ENCODE data around the gene SLC25A23. TPM values are rescaled to one million over a fixed set of nuclear protein-coding genes. Genes with fewer than 3 reads are reported as not detected.

SLC25A23 gene
- polyA plus RNA-seq, 1 of the 3 experiments (the other 2 are of a cell fraction), result 10.9 TPM

- ChIA-PET POLR2A (no interaction called here), CTCF (interaction anchor here (0.6 kb wide), 1 partner anchor 36 kb away, joined by 3 read pairs; no protein-coding TSS in a partner anchor)
- H3K27me3 ChIP-seq (ENCODE audit: insufficient read depth), result no peaks in the 10 kb centered on the region
- no peak overlapping the region for H3K4me2 ChIP-seq
- H3K9me3 ChIP-seq, result no peaks in the 10 kb centered on the region
- H3K36me3 ChIP-seq (replicated peaks in 1 of 2; ENCODE audit: control insufficient read depth in 1 of 2, insufficient read depth in 2 of 2, low read length in 1 of 2), result peaks cover 3 to 5% of the 10 kb centered on the region in 2 experiments
- no peak overlapping the region for H2AFZ ChIP-seq (ENCODE audit: low read depth)
- WGBS (ENCODE audit: low lambda C conversion rate), result 85% methylated on average over 11 of the region's 12 CpGs
- no peak overlapping the region for H3K9ac ChIP-seq
- DNase-seq, result no peak
- H3K4me1 ChIP-seq (ENCODE audit: control insufficient read depth in 1 of 2, insufficient read depth in 2 of 2, low read depth in 1 of 2, low read length in 1 of 2), result peaks cover 5 to 11% of the 10 kb centered on the region in 2 experiments; a peak in 2 of 4 replicates
- H3K4me3 ChIP-seq (ENCODE audit: low read depth in 2 of 2, low read length in 1 of 2), result no peak overlapping the region
- H3F3A ChIP-seq (replicated peaks; ENCODE audit: insufficient read depth), result no peaks in the 10 kb centered on the region
- TF ChIP-seq CTCF (IDR thresholded peaks at IDR 0.05) (no peak), MEF2A (IDR thresholded peaks at IDR 0.05; ENCODE audit: borderline replicate concordance, low read depth) (no peak), GABPA (IDR thresholded peaks at IDR 0.05; ENCODE audit: low read depth) (no peak)
- H3K79me2 ChIP-seq (ENCODE audit: insufficient read depth), result peaks cover 17% of the 10 kb centered on the region
- no peak overlapping the region for H3K27ac ChIP-seq (ENCODE audit: low read depth in 2 of 2, low read length in 1 of 2)
- no peaks in the 10 kb centered on the region for H4K20me1 ChIP-seq (ENCODE audit: insufficient read depth)
- no peaks in the 10 kb centered on the region for H3K9me2 ChIP-seq
Observed at GRCh38 chr19:6396305-6396704, 63.3 kb downstream of the SLC25A23 start.

- no peaks in the 10 kb centered on the region for H3K27me3 ChIP-seq (ENCODE audit: insufficient read depth)
- no peak overlapping the region for H3K4me3 ChIP-seq (ENCODE audit: low read depth in 2 of 2, low read length in 1 of 2)
- no peak overlapping the region for H2AFZ ChIP-seq (ENCODE audit: low read depth)
- H3K9me3 ChIP-seq, result no peaks in the 10 kb centered on the region
- peaks cover 32% of the 10 kb centered on the region for H3K79me2 ChIP-seq (ENCODE audit: insufficient read depth)
- ChIA-PET POLR2A (no interaction called here), CTCF (interaction anchor here (2.2 kb wide), 1 partner anchor 347 kb away, joined by 8 read pairs; no protein-coding TSS in a partner anchor)
- no peak overlapping the region for H3K27ac ChIP-seq (ENCODE audit: low read depth in 2 of 2, low read length in 1 of 2)
- peaks cover 7 to 11% of the 10 kb centered on the region in 2 experiments for H3K36me3 ChIP-seq (replicated peaks in 1 of 2; ENCODE audit: control insufficient read depth in 1 of 2, insufficient read depth in 2 of 2, low read length in 1 of 2)
- H3F3A ChIP-seq (replicated peaks; ENCODE audit: insufficient read depth), result no peaks in the 10 kb centered on the region
- H4K20me1 ChIP-seq (ENCODE audit: insufficient read depth), result no peaks in the 10 kb centered on the region
- H3K4me2 ChIP-seq, result no peak overlapping the region
- 97% methylated on average over 3 of the region's 3 CpGs for WGBS (ENCODE audit: low lambda C conversion rate)
- H3K9ac ChIP-seq, result no peak overlapping the region
- no peaks in the 10 kb centered on the region for H3K9me2 ChIP-seq
- DNase-seq, result no peak
- peaks cover 5 to 11% of the 10 kb centered on the region in 2 experiments; a peak in 2 of 4 replicates for H3K4me1 ChIP-seq (ENCODE audit: control insufficient read depth in 1 of 2, insufficient read depth in 2 of 2, low read depth in 1 of 2, low read length in 1 of 2)
- no peak for TF ChIP-seq YY1 (IDR thresholded peaks at IDR 0.05; ENCODE audit: low read depth)
- no peak for TF ChIP-seq RCOR1 (IDR thresholded peaks at IDR 0.05; ENCODE audit: low read length)
- TF ChIP-seq GABPA (IDR thresholded peaks at IDR 0.05; ENCODE audit: low read depth), result no peak
- no peak for TF ChIP-seq FOSL2 (IDR thresholded peaks at IDR 0.05; ENCODE audit: borderline replicate concordance, low read depth)
- TF ChIP-seq USF1 (IDR thresholded peaks at IDR 0.05; ENCODE audit: borderline replicate concordance, low read depth), result no peak
- no peak for TF ChIP-seq TEAD4 (IDR thresholded peaks at IDR 0.05; ENCODE audit: borderline replicate concordance, insufficient read depth)
- no peak for TF ChIP-seq NRF1 (IDR thresholded peaks at IDR 0.05; ENCODE audit: low read depth, low read length)
- TF ChIP-seq REST (IDR thresholded peaks at IDR 0.05; ENCODE audit: low read depth, low read length), result no peak
- TF ChIP-seq SMC3 (IDR thresholded peaks at IDR 0.05; ENCODE audit: low read depth, low read length), result no peak
- no peak for TF ChIP-seq RXRA (IDR thresholded peaks at IDR 0.05; ENCODE audit: borderline replicate concordance, low read depth)
- TF ChIP-seq NFIC (IDR thresholded peaks at IDR 0.05; ENCODE audit: borderline replicate concordance), result no peak
- TF ChIP-seq RFX5 (IDR thresholded peaks at IDR 0.05; ENCODE audit: low read length), result no peak
- TF ChIP-seq PBX3 (IDR thresholded peaks at IDR 0.05), result no peak
- no peak for TF ChIP-seq ZBTB33 (IDR thresholded peaks at IDR 0.05; ENCODE audit: borderline replicate concordance, low read depth)
- TF ChIP-seq FOXJ3 (CRISPR knock-in tag; IDR thresholded peaks at IDR 0.05), result no peak
- TF ChIP-seq SIN3A (IDR thresholded peaks at IDR 0.05; ENCODE audit: borderline replicate concordance, low read depth, low read length), result no peak
- no peak for TF ChIP-seq TAF1 (IDR thresholded peaks at IDR 0.05; ENCODE audit: borderline replicate concordance, low read depth, low read length)
Observed at GRCh38 chr19:6394831-6395230, 64.8 kb downstream of the SLC25A23 start.
